HL-60 (cell line): ENCODE data around the gene NCF4.

Experiments
- CTCF ChIP-seq: IDR thresholded peaks from one replicate; pipeline ENCODE4 v1.5.1; 2011; ENCODE audit warnings: low read length, control low read depth, inconsistent platforms; ENCODE audit not compliant: insufficient read depth
- REST ChIP-seq: IDR thresholded peaks from 2 replicates; pipeline ENCODE4 v1.6.1; 2012; ENCODE audit warnings: low read depth; ENCODE audit not compliant: insufficient replicate concordance

- TF ChIP-seq CTCF, result no peak
- no peak for TF ChIP-seq REST
These were observed 45.1 kb upstream of the NCF4 start for GRCh38 chr22:36815558-36816338.
